KMS-11 (cell line): ENCODE measurements around the gene ABCA4.

Source experiments
- H2AFZ ChIP-seq: fragments of 200-600 bp; sonication (generic); 2 replicates; pipeline ENCODE4 v1.6.1; 2016; ENCODE audit warnings: antibody characterized with exemption, mixed run types, low read depth
- H3K27ac ChIP-seq: fragments of 200-600 bp; sonication (generic); 2 replicates; pipeline ENCODE4 v1.6.1; 2016; ENCODE audit warnings: mild to moderate bottlenecking, mixed run types
- H3K27me3 ChIP-seq: fragments of 200-600 bp; sonication (generic); 2 replicates; pipeline ENCODE4 v1.6.1; 2017; ENCODE audit warnings: mild to moderate bottlenecking, low read depth, mixed run types, moderate library complexity; ENCODE audit not compliant: insufficient read depth
- H3K36me3 ChIP-seq: fragments of 200-600 bp; sonication (generic); 2 replicates; pipeline ENCODE4 v1.6.1; 2017; ENCODE audit warnings: mild to moderate bottlenecking, mixed run types; ENCODE audit not compliant: insufficient read depth
- H3K4me1 ChIP-seq: fragments of 200-600 bp; sonication (generic); 2 replicates; pipeline ENCODE4 v1.6.1; 2016; ENCODE audit warnings: mild to moderate bottlenecking, low read depth, mixed run types; ENCODE audit not compliant: poor library complexity, severe bottlenecking
- H3K4me2 ChIP-seq: fragments of 200-600 bp; sonication (generic); 2 replicates; pipeline ENCODE4 v1.7.0; 2016; ENCODE audit warnings: mild to moderate bottlenecking, mixed run types
- H3K4me3 ChIP-seq: fragments of 200-600 bp; sonication (generic); IDR thresholded peaks from 2 replicates; pipeline ENCODE4 v1.6.1; 2017; ENCODE audit warnings: low read depth, low read length, mixed read lengths; ENCODE audit not compliant: insufficient read depth
- H3K79me2 ChIP-seq: fragments of 200-600 bp; sonication (generic); 2 replicates; pipeline ENCODE4 v1.6.1; 2016; ENCODE audit warnings: low read depth, mixed run types; ENCODE audit not compliant: insufficient read depth
- H3K9ac ChIP-seq: fragments of 200-600 bp; sonication (generic); 2 replicates; pipeline ENCODE4 v1.6.1; 2016; ENCODE audit warnings: mild to moderate bottlenecking, mixed run types
- H4K20me1 ChIP-seq: fragments of 200-600 bp; sonication (generic); 2 replicates; pipeline ENCODE4 v1.6.1; 2016; ENCODE audit warnings: mild to moderate bottlenecking, mixed run types; ENCODE audit not compliant: insufficient read depth
- CTCF ChIP-seq: fragments of 200-600 bp; sonication (generic); conservative IDR thresholded peaks from 2 replicates; pipeline ENCODE4 v1.6.1; 2017; ENCODE audit warnings: low read depth, mild to moderate bottlenecking, antibody characterized with exemption, low read length, moderate library complexity, mixed read lengths

The ABCA4 gene

GRCh38 chr1:94092210-94092613, 28.7 kb downstream of the ABCA4 start:
- no peak overlapping the region for H3K27ac ChIP-seq
- H2AFZ ChIP-seq = no peak overlapping the region
- H3K4me3 ChIP-seq = no peak overlapping the region
- no peaks in the 10 kb centered on the region for H4K20me1 ChIP-seq
- no peak overlapping the region for H3K9ac ChIP-seq
- no peak overlapping the region for H3K4me2 ChIP-seq
- no peaks in the 10 kb centered on the region for H3K79me2 ChIP-seq
- no peaks in the 10 kb centered on the region for H3K4me1 ChIP-seq
- no peak for TF ChIP-seq CTCF
- H3K36me3 ChIP-seq = no peaks in the 10 kb centered on the region
- no peaks in the 10 kb centered on the region for H3K27me3 ChIP-seq

- no peak for TF ChIP-seq CTCF
These were observed 30.2 kb downstream of the ABCA4 start for GRCh38 chr1:94090761-94091160.

DNA sequence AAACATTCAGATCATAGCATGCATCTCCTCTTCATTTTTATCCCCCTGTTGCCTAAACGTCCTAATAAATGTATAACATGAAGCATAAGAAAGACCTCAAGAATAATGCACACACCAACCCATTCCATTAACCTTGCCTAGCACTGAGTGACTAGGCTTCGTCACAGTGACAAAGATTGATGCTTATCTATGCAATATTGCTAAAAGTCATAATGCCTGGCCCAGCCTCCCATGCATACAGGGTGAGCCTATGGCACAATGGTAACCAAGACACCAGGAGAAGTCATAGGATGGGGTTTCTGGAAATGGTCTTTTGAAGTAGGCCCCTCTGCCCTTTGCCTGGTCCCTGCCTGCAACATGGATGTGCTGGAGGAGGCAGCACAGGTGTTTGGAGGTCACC, 33.8 kb downstream of the ABCA4 start:
- no peak overlapping the region for H3K9ac ChIP-seq
- no peaks in the 10 kb centered on the region for H4K20me1 ChIP-seq
- H3K4me3 ChIP-seq = no peak overlapping the region
- H3K4me2 ChIP-seq = no peak overlapping the region
- TF ChIP-seq CTCF = no peak
- no peak overlapping the region for H2AFZ ChIP-seq
- no peaks in the 10 kb centered on the region for H3K27me3 ChIP-seq
- no peaks in the 10 kb centered on the region for H3K4me1 ChIP-seq
- H3K27ac ChIP-seq = no peak overlapping the region
- H3K36me3 ChIP-seq = no peaks in the 10 kb centered on the region
- H3K79me2 ChIP-seq = no peaks in the 10 kb centered on the region

More at GRCh38 chr1:94090761-94091160, 30.2 kb downstream of the ABCA4 start:
- H3K79me2 ChIP-seq = no peaks in the 10 kb centered on the region
- H3K4me3 ChIP-seq = no peak overlapping the region
- H3K27ac ChIP-seq = no peak overlapping the region
- no peak overlapping the region for H3K9ac ChIP-seq
- no peak overlapping the region for H2AFZ ChIP-seq
- no peaks in the 10 kb centered on the region for H4K20me1 ChIP-seq
- no peaks in the 10 kb centered on the region for H3K4me1 ChIP-seq
- no peaks in the 10 kb centered on the region for H3K27me3 ChIP-seq
- no peaks in the 10 kb centered on the region for H3K36me3 ChIP-seq
- H3K4me2 ChIP-seq = no peak overlapping the region

- Histone ChIP-seq H3K4me2 (no peak overlapping the region), H3K36me3 (no peaks in the 10 kb centered on the region), H3K4me1 (no peaks in the 10 kb centered on the region), H4K20me1 (no peaks in the 10 kb centered on the region), H3K27me3 (no peaks in the 10 kb centered on the region), H3K9ac (no peak overlapping the region), H3K79me2 (no peaks in the 10 kb centered on the region), H3K27ac (no peak overlapping the region), H3K4me3 (no peak overlapping the region), H2AFZ (no peak overlapping the region)
- no peak for TF ChIP-seq CTCF
These were observed 36.4 kb downstream of the ABCA4 start for GRCh38 chr1:94084547-94084946.
